HepG2 (cell line): ENCODE measurements around the gene NPW. TPM values are rescaled to one million over a fixed set of nuclear protein-coding genes. Genes with fewer than 3 reads are reported as not detected.
A peak's percentile ranks its signal among the peaks of the same experiment; 100 is the strongest.

ENCODE experiments used
- ATAC-seq: fragments of 200-7000 bp; cut with Tn5 transposase; 3 replicates; pipeline ENCODE4 v1.9.1; 2020; ENCODE audit warnings: mild to moderate bottlenecking, moderate library complexity
- BruUV-seq: library from RNA; stranded (reverse); fragments of 400-500 nt; replicated peaks from 2 replicates; lab custom pipeline; 2021; lab: Mats Ljungman, UMichigan
- CTCF ChIA-PET: fragments of 300-600 bp; formaldehyde crosslinking; extraction: SDS; loops from one replicate; lab custom pipeline; 2021; ENCODE audit warnings: low total read pairs, inconsistent platforms, low intra/inter-chr PET ratio; lab: Yijun Ruan, JAX
- POLR2A ChIA-PET: fragments of 350-600 bp; sonication (Branson Sonifier 250); formaldehyde crosslinking; loops from one replicate; lab custom pipeline; 2020; ENCODE audit warnings: antibody characterized with exemption, inconsistent platforms; lab: Yijun Ruan, JAX
- DNase-seq: peaks from one replicate; pipeline ENCODE4 v3.0.0-alpha.2; 2015; ENCODE audit warnings: low spot score
- FAIRE-seq: peaks from 3 replicates; lab custom pipeline; 2011; peaks lifted over from hg19 to GRCh38; lab: Jason Lieb, UNC
- H2AFZ ChIP-seq: one replicate; pipeline ENCODE4 v1.6.1; 2011; ENCODE audit warnings: low read length, inconsistent platforms
- H3K27ac ChIP-seq: fragments of 300-600 bp; 3 replicates; pipeline ENCODE4 v1.8.0; 2011; ENCODE audit warnings: mixed run types, mild to moderate bottlenecking, mixed read lengths, low read length, inconsistent platforms; ENCODE audit not compliant: insufficient read depth; ENCODE audit errors: extremely low read length
- H3K27me3 ChIP-seq, 2 experiments: fragments of 200-600 bp in 1 of 2; 2 replicates in 1 of 2; 3 replicates in 1 of 2; pipeline versions ENCODE4 v1.6.0 to v1.8.0; 2011; ENCODE audit warnings: low read length in 2 of 2, mild to moderate bottlenecking in 2 of 2, moderate library complexity in 2 of 2, inconsistent platforms in 1 of 2; ENCODE audit not compliant: insufficient read depth in 2 of 2, control insufficient read depth in 1 of 2
- H3K36me3 ChIP-seq, 2 experiments: fragments of 200-600 bp in 1 of 2; replicated peaks in 1 of 2; 2 replicates in 1 of 2; 3 replicates in 1 of 2; pipeline versions ENCODE4 v1.5.1 to v1.8.0; 2011; ENCODE audit warnings: low read length in 2 of 2, inconsistent platforms in 1 of 2; ENCODE audit not compliant: insufficient read depth in 2 of 2, control insufficient read depth in 1 of 2
- H3K4me1 ChIP-seq: 2 replicates; pipeline ENCODE4 v1.5.1; 2012; ENCODE audit warnings: low read length, inconsistent platforms; ENCODE audit not compliant: insufficient read depth
- H3K4me2 ChIP-seq: 2 replicates; pipeline ENCODE4 v1.6.0; 2011; ENCODE audit warnings: low read depth, low read length, inconsistent platforms
- H3K4me3 ChIP-seq, 3 experiments: fragments of 200-600 bp in 1 of 3; sonication (generic), shearing (Covaris generic) in 1 of 3; replicated peaks in 1 of 3; 2 replicates each; pipeline ENCODE4 v1.5.1; 2011 to 2016; ENCODE audit warnings: low read length in 3 of 3, inconsistent platforms in 2 of 3, low read depth in 2 of 3, mild to moderate bottlenecking in 2 of 3, control low read depth in 1 of 3, mixed read lengths in 1 of 3; ENCODE audit not compliant: insufficient read depth in 1 of 3
- H3K79me2 ChIP-seq: one replicate; pipeline ENCODE4 v1.6.1; 2011; ENCODE audit warnings: low read length, inconsistent platforms; ENCODE audit not compliant: insufficient read depth
- H3K9ac ChIP-seq: 2 replicates; pipeline ENCODE4 v1.6.0; 2011; ENCODE audit warnings: mild to moderate bottlenecking, low read depth, low read length, inconsistent platforms; ENCODE audit not compliant: insufficient read depth
- H3K9me3 ChIP-seq: 2 replicates; pipeline ENCODE4 v1.5.1; 2012; ENCODE audit warnings: mild to moderate bottlenecking, low read length
- H4K20me1 ChIP-seq: 2 replicates; pipeline ENCODE4 v1.6.0; 2011; ENCODE audit warnings: inconsistent platforms, mild to moderate bottlenecking, low read length, moderate library complexity; ENCODE audit not compliant: insufficient read depth
- ATF4 ChIP-seq, 2 experiments: fragments of 450-650 bp in 1 of 2; sonication (generic) in 1 of 2; formaldehyde crosslinking; IDR thresholded peaks; 2 replicates each; pipeline versions ENCODE4 v1.5.0 to v1.8.0; 2020 to 2022; ENCODE audit warnings: mild to moderate bottlenecking in 1 of 2, missing genetic modification reagents in 1 of 2
- DZIP1 ChIP-seq: sonication (generic); formaldehyde crosslinking; IDR thresholded peaks from 2 replicates; pipeline ENCODE4 v1.5.0; 2020; ENCODE audit warnings: mild to moderate bottlenecking, missing genetic modification reagents
- LBX2 ChIP-seq: sonication (generic); formaldehyde crosslinking; IDR thresholded peaks from 2 replicates; pipeline ENCODE4 v1.5.0; 2020; ENCODE audit warnings: missing genetic modification reagents, mild to moderate bottlenecking, borderline replicate concordance
- NRL ChIP-seq: sonication (generic); formaldehyde crosslinking; IDR thresholded peaks from 2 replicates; pipeline ENCODE4 v1.5.0; 2020; ENCODE audit warnings: missing genetic modification reagents, mild to moderate bottlenecking, moderate library complexity, borderline replicate concordance
- ZNF329 ChIP-seq: sonication (generic); formaldehyde crosslinking; IDR thresholded peaks from 2 replicates; pipeline ENCODE4 v1.9.0; 2021; ENCODE audit warnings: low read depth, mild to moderate bottlenecking, missing genetic modification reagents
- ZNF724P ChIP-seq: sonication (generic); formaldehyde crosslinking; IDR thresholded peaks from 2 replicates; pipeline ENCODE4 v1.8.0; 2022; ENCODE audit warnings: missing genetic modification reagents, borderline replicate concordance
- ZNF781 ChIP-seq: sonication (generic); formaldehyde crosslinking; IDR thresholded peaks from 2 replicates; pipeline ENCODE4 v1.5.1; 2020; ENCODE audit warnings: borderline replicate concordance, mild to moderate bottlenecking, missing genetic modification reagents; ENCODE audit errors: not compliant biosample characterization
- ZNF883 ChIP-seq: sonication (generic); formaldehyde crosslinking; IDR thresholded peaks from 2 replicates; pipeline ENCODE4 v1.5.1; 2020; ENCODE audit warnings: mild to moderate bottlenecking, missing genetic modification reagents; ENCODE audit errors: not compliant biosample characterization
- WGBS: methylation state at CpG from one replicate; pipeline ENCODE4 v1.1.6; 2017; ENCODE audit warnings: low lambda C conversion rate; 5-methylcytosine and 5-hydroxymethylcytosine counted together
- in situ Hi-C: cut with HindIII; loops from 2 replicates; pipeline ENCODE4 v1.10.0; 2017; ENCODE audit warnings: low pct_unique_long_range_greater_than_20kb; ENCODE audit not compliant: extremely low pct_ligation_motif_present
- intact Hi-C: fragments of 100-400 bp; cut with micrococcal nuclease; formaldehyde crosslinking; loops from one replicate; pipeline ENCODE4 v1.10.0; 2022; ENCODE audit not compliant: unreplicated experiment
- polyA plus RNA-seq, 8 experiments: library from polyadenylated mRNA; depleted of rRNA in 3 of 8; stranded (reverse) in 7 of 8; unstranded in 1 of 8; fragments of >200 nt; fragmentation: Illumina TruSeq in 4 of 8; extraction: Trizol in 4 of 8; gene quantifications; 2 replicates each; pipeline versions ENCODE4 v1.2.1 to v1.2.3, GENCODE V29; 2011 to 2016; ENCODE audit warnings: low read depth in 4 of 8, missing spikeins in 1 of 8, mixed read lengths in 1 of 8; ENCODE audit not compliant: insufficient read depth in 1 of 8
- total RNA-seq, 5 experiments: library from RNA; depleted of rRNA; stranded (reverse); fragments of >200 nt; fragmentation: Illumina TruSeq; extraction: Trizol; gene quantifications; 2 replicates each; pipeline ENCODE4 v1.2.3, GENCODE V29; 2016; ENCODE audit warnings: low read depth in 1 of 5
- TF ChIP-seq, protein P1 (sequence below): sonication (generic); formaldehyde crosslinking; IDR thresholded peaks from 2 replicates; pipeline ENCODE4 v1.8.1; 2023; ENCODE audit warnings: mild to moderate bottlenecking, missing genetic modification reagents

NPW gene
- total and polyA plus RNA-seq, 2 of the 13 experiments (the other 11 are each of a cell fraction or from before 2014, with no cell fraction given): 0.24 to 0.97 TPM

- CTCF ChIA-PET: interaction anchor here (1.1 to 1.8 kb wide), 4 partner anchors 14 to 140 kb away, joined by 3 to 10 read pairs (median 6); partner anchors contain the start of gene SYNGR3
- Histone ChIP-seq H4K20me1 (peaks cover 15% of the 10 kb centered on the region; the same call in 1 of the 2 replicates), H3K27me3 (no peaks in the 10 kb centered on the region), H3K4me2 (no peak overlapping the region), H3K4me3 (no peak overlapping the region), H3K36me3 (peaks cover 24 to 45% of the 10 kb centered on the region in 2 experiments), H3K9ac (no peak overlapping the region), H3K27ac (no peak overlapping the region), H2AFZ (no peak overlapping the region), H3K9me3 (no peaks in the 10 kb centered on the region), H3K79me2 (peaks cover 35% of the 10 kb centered on the region), H3K4me1 (peaks cover 40% of the 10 kb centered on the region)
- intact Hi-C loops: no loop called here
- WGBS: 100% methylated on average over 1 of the region's 8 CpGs
- no TSS peak for BruUV-seq
- ATAC-seq (no peak), DNase-seq (no peak), FAIRE-seq (no peak)
- TF ChIP-seq ATF4 (CRISPR knock-in tag; IDR thresholded peaks at IDR 0.05): no peak
- 0 out of 2 replicates have a peak, but pooled peaks have one; percentile 6 for TF ChIP-seq NRL
- TF ChIP-seq DZIP1 (CRISPR knock-in tag): 0 out of 2 replicates have a peak, but pooled peaks have one; percentile 61
- TF ChIP-seq, protein P1, sequence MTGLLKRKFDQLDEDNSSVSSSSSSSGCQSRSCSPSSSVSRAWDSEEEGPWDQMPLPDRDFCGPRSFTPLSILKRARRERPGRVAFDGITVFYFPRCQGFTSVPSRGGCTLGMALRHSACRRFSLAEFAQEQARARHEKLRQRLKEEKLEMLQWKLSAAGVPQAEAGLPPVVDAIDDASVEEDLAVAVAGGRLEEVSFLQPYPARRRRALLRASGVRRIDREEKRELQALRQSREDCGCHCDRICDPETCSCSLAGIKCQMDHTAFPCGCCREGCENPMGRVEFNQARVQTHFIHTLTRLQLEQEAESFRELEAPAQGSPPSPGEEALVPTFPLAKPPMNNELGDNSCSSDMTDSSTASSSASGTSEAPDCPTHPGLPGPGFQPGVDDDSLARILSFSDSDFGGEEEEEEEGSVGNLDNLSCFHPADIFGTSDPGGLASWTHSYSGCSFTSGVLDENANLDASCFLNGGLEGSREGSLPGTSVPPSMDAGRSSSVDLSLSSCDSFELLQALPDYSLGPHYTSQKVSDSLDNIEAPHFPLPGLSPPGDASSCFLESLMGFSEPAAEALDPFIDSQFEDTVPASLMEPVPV (CRISPR knock-in tag): 0 out of 2 replicates have a peak, but pooled peaks have one; percentile 2
- peak; percentile 44; the same call in 1 of the 2 replicates for TF ChIP-seq ZNF724P
- TF ChIP-seq LBX2 (CRISPR knock-in tag): no peak
- peak; percentile 31 for TF ChIP-seq ZNF781 (CRISPR knock-in tag)
- 0 out of 2 replicates have a peak, but pooled peaks have one; percentile 21 for TF ChIP-seq ZNF329 (CRISPR knock-in tag)
- TF ChIP-seq ZNF883 (CRISPR knock-in tag): no peak
- POLR2A ChIA-PET: interaction anchor here (0.8 to 2.8 kb wide), 13 partner anchors 9 to 152 kb away, joined by 3 to 27 read pairs (median 5); partner anchors contain the start of genes GFER, NOXO1, NPW and NTHL1
- in situ Hi-C loops: no loop called here
These were observed 16.3 kb upstream of the NPW start for GRCh38 chr16:2003231-2003826.
